GM11168 (cell line): Measurements from ENCODE around the gene PRELID1.

Experiments used
- in situ Hi-C: fragments of 300-500 bp; cut with MboI; formaldehyde crosslinking; loops from one replicate; pipeline ENCODE4 v1.12.0; 2022; ENCODE audit warnings: low sequenced_read_pairs; ENCODE audit not compliant: unreplicated experiment

The PRELID1 gene

DNA sequence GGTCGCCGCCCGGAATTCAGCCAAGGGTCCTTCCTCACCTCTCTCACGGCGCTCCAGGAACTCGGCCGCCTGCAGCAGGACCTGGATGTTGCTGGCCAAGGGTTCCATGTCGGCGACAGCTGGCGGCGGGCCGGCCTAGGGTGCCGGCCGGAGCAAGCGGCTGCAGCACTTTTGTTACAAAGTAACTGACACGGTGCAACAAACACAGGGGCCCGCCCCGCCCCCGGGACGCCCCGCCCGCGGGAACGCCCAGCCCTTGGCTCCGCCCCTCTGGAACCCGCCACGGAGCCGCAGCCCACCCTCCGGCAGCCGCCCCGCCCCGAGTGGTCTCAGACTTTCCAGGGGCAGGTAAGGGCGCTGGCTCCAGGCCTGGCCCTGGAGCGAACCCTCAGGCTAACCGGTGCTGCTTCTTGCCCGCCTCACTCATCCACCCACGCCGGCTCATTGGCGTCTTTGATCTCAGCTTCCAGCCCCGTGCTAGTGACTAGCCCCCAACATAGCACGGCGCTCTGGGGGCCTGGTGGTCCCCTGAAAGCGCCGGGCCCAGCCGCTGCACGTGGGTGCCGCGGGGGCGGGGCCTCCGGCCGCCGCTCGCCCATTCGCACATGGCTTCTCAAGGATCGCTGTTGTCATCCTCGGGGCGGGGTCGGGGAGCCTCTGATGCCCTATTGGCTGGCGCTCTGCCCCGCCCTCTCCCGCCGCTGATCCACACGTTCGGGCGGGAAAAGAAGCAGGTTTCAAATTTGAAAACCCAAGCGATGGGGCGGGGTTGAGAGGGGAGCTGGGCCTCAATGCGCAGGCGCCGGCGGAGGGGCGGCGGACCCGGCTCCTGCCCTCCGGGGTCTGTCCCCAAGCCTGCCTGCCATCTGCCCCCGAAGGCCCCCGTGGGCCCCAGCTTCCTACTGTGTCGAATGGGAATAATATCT, 8.4 kb downstream of the PRELID1 start, which contains the start of gene MXD3:
TSS of gene MXD3 (minus strand) at position 176 of the 926 bp plus-strand sequence. CDS start at position 108, 68 bp downstream.
- in situ Hi-C loops: loop anchor here (10.0 kb wide), 1 partner anchor 53 kb away; no protein-coding TSS in a partner anchor

DNA sequence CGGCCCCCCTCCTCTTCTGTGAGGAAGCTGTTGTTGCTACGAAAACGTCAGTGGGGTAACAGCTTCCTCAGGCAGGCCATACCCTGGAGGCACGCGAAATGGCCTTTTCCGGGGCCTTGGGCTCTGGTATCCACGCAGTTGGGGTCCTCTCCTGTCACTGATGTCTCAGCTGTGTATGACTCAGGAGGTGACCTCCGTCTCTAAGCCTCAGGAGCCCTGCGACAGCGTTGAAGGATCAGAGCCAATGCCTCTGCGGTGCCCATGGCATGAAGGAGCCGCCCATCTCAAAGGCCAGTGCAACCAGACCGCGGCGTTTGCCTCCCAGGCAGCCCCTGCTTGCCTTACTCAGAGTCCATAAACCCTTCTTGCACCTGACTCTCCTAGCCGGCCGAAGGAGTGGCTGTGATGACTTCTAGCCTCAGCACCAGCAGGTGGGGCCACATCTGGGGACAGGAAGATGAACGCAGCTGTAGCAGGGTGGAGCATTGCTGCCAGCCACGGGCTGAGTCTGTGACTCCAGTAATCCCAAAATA, 9.1 kb downstream of the PRELID1 start:
- in situ Hi-C loops: loop anchor here (10.0 kb wide), 1 partner anchor 52 kb away; no protein-coding TSS in a partner anchor

DNA sequence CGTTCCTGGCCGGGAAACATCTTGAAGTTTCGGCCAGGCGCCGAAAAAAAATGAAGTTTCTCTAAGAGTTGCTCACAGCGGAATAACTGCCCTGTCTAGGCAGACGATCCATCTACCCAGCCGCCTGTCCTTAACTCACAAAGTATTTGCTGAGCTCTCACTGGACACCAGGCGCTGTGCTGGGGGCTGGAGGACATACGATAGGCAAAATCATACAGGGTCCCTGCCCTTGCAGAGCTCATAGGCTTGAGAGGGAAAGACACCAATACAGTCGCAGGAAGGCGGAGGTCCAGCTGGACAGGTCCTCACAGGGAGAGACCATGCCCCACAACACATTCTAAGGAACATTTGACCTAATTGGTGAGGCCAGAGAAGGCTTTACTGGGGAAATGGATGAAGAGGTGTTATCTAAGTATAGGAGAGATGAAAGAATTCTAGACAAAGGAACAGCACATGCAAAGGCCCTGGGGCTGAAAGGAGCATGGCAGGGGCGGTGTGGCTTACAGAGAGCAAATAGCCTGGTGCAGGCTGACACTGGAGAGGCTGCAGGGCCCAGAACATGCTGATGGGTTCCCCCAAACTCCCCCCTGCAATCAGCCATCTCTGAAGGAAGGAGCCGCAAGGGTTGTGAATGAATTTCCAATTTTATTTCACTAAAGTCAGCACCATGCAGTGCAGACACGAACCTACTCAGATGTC, 10.1 kb downstream of the PRELID1 start:
- in situ Hi-C loops: loop anchor here (10.0 kb wide), 1 partner anchor 51 kb away; no protein-coding TSS in a partner anchor

DNA sequence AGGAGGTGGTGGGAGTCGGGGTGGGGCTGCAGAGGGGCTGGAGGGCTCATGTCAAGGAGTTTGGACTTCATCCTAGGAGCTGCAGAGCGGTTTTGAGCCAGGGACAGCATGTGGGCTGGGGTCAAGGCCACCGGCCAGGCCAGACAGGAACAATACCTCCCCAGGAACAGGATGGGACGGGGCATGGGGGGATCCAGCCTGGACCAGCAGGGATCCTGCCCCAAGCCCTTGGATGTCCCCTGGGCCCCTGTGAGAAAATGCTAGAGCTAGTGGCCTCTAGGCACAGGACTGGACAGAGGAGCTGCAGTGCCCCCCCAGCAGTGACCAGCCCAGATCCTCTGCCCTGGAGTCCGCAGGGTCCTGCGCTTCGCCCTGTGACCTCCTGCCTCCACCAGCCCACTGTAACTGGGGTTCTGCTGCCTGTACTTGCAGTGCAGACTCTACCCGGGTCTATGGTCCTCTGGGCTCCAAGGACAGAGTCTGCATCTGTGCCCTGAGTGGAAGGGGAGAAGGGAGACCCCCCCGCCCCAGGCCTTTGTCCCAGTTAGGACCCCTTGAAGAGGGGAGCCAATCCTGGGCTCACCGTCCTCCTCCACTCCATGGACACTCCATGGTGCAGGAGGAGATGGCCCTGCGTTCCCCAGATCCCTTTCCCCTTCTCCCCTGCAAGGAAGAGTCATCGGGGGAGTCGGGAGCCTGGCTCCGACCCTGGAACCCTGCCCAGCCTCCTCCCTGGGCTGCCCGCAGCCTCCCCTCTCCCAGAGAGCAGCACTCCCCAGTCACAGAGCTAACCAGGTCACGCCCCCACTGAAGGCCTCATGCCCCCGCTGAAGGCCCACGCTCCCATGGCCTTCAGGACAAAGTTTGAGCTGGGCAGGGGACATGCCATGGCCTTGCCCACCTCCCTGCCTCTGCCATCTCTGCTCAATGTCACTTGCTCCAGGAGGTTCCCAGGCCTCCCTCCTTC, 11.1 kb downstream of the PRELID1 start:
- in situ Hi-C loops: loop anchor here (5.0 to 10.0 kb wide), 2 partner anchors 50 to 68 kb away; partner anchors contain the start of gene SLC34A1

DNA sequence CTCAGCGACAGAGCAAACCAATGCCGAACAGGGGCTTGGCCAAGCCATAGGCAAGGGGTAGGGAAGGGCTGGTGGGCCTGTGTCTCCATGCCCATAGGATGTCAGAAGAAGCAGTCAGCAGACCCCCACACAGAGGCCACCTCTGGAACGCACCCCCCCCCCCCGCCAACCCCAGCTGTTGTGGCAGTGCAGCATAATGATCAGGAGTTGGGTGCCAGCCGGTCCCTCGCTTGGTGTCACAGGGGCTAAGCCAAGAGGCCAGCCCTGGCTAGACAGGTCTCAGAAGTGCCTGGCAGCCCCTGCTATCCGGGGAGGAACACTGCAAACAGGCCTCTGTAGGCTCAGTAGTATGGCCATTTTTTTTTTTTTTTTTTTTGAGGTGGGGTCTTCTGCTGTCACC, 11.8 kb downstream of the PRELID1 start:
- in situ Hi-C loops: loop anchor here (5.0 to 10.0 kb wide), 2 partner anchors 49 to 67 kb away; partner anchors contain the start of gene SLC34A1

DNA sequence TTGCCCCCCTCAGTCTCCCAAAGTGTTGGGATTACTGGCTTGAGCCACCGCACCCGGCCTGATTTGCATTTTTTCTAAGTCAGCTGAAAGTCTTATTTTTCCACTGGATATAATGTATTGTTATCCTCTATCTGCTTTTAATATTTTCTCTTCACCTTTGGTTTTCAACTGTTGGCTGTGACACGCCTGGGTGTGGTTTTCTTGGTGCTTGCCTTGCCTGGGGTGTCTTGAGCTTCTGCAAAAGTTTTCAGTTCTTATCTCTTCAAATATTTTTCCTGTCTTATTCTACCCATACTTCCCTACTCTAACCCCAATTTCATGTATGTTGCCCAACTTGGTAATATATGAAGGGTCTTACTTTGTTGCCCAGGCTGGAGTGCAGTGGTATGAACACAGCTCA, 12.4 kb downstream of the PRELID1 start:
- in situ Hi-C loops: loop anchor here (5.0 to 10.0 kb wide), 2 partner anchors 49 to 66 kb away; partner anchors contain the start of gene SLC34A1

DNA sequence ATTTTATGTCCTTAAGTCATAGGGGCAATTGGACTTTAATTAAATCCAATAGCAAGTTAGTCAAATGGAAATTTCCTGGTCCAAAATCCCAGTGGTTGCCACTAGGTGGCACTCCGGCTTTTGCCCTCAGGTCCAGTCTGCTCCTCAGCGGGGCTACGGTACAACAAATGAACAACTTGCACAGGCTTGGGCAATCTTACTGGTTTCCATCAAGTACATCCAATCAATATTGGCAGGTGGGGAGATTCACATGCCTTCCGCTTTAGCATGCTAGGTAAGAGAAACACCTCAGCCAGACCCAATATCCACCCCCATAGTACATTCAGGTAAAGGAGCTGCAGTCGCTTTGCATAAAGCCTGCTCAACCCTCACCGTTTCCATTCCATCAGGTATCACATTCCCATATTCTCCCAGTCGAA, 14.4 kb downstream of the PRELID1 start:
- in situ Hi-C loops: loop anchor here (5.0 to 10.0 kb wide), 2 partner anchors 47 to 64 kb away; partner anchors contain the start of gene SLC34A1

DNA sequence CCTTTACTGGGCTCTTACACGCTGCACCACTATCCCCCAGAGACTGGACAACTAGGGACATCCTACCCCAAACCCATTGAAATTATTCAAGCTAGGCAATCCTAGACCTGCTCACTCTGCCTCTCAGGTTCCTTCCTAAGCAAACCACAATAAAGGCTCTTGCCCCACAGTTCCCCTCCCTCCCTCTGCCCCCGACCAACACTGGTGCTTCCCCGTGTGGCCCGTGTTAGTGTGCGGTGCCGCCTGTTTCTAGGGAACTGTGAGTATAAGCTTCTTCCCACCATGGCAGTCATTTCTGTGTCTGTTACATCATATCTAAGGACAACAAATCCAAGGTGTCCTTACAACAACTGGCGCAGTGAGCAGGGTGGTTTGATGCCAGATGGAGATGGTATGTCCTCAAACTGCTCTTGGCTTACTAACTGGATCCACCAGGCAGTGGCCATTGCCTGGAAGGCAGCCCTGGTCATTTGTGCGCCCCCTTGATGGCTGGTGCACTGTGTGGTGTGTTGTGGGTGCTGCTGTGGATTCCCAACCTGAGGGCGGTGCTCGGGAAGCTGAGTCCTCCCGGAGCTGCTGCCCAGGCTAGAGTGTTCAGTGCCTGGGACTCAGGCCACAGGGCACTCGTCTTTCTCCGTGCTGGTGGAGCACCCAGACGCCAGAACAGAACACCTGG, 16.5 kb downstream of the PRELID1 start:
- in situ Hi-C loops: loop anchor here (5.0 to 10.0 kb wide), 2 partner anchors 45 to 62 kb away; partner anchors contain the start of gene SLC34A1

DNA sequence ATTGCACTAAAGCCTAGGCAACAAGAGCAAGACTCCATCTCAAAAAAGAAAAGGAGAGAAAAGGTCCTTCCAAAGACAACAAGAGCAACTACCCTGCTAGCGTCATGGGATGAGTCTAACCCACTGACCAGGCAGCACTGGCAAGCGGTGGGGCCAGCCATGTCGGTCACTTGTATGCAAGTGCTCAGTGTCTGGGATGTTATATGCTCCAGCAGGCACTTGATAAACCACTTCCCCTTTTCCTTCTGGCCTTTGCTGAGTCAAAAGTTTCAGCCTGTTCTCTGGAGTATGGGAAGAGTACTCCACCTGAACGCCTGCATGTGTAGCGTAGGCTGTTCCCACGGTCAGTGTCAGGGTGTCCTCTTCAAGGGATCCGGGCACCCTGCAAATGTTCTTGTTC, 17.3 kb downstream of the PRELID1 start:
- in situ Hi-C loops: no loop called here

DNA sequence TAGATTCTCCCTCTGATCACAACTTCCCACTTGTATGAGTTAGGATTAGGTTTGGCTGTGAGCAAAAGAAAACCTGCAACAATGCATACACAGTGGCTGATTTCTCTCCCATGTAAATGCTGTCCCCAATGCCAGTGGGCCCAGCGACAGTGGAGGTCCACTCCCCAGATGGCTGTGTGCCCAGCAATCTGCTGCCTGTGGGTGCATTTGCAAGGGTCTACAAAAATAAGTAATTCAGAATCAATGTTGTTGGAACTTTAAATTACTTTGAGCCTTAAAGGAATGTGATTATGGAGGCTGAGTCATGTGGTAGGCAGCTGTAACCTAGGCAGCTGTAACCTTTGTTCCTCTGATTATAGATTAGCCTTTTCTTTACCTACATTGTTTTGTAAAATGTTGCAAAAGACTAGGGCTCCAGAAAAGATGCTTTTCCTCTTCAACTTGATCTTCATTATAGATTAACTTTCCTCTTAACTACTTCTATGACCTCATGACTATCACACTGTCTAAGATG, 22.3 kb downstream of the PRELID1 start:
- in situ Hi-C loops: no loop called here

DNA sequence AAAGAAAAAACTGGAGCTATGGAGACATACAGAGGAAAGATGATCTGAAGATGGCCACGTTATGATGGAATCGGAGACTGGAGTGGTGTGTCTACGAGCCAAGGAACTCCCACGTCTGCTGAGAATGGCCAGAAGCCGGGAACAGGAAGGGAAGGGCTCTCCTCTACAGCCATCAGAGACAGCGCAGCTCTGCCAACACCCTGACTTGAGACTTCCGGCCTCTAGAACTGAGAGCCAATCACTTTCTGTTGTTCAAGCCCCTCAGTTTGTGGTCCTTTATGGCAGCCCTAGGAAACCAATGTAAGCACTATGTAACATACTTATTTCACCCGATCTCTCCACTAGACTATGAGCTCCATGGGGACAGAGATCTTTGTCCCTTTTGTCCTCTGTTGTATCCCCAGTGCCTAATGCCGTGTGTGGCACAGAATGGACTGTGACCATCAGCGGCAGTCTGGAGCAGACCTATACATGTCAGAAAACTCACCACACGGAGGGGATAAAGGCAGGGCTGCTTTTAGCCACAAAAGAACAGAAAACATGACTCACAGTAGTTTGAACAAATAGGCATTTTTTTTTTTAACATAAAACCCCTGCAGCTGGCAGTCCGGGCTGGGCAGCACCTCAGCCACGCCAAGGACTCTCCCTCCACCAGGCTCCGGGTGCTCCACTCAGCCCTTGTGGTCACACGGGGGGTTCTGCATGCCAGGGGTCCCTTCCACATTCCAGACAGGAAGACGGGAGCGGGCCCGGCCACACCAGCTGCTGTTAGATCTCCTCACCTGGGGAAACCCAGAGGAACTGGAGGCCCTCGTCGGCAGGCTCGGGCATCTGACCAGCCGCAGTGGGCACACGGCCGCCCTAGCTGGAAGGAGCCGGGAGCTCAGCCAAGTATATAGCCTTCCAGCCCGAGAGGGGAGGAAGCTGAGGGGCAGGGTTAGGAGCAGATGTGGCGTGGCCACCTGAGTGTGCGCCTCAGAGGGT, 24.2 kb downstream of the PRELID1 start:
- in situ Hi-C loops: no loop called here

DNA sequence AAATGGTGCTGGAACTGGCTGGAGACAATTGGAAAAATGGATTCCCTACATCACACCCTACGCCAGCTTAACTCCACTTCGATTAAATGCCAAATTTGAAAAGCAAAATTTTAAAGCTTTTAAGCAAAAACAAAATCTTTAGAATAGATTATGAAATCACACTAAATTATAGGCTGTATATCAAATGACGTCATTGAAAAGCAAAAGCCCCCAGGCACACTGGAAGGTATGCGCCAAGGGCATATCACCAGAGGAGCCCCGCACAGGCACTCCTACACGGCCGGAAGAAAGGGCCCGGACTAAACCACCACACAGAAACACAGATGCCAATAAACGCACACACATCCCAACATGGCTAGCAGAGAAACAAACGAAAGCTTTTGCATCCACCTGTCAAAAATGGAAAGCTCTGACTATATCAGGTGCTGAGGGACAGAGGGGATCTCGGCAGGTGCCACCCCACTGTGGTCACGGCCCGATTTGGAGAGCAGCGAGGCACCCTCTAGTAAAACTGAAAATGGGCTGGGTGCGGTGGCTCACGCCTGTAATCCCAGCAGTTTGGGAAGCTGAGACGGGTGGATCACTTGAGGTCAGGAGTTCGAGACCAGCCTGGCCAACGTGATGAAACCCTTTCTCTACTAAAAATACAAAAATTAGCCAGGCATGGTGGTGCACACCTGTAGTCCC, 25.1 kb downstream of the PRELID1 start:
- in situ Hi-C loops: no loop called here

DNA sequence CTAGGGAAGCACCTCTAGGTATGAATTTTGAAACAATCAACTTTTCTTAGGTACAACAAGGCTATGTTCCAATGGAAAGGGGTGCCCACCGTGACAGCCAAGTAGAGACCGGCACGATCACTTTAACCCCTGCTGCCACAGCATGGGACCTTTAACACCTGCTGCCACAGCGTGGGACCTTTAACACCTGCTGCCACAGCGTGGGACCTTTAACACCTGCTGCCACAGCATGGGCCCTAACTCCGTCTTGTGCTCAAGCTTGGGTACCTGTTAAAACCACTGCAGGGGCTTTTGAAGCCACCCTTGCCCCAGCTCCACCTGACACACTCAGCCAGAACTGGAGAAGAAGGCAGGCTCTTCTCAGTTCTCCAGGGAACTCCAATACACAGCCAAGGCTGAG, 26.3 kb downstream of the PRELID1 start:
- in situ Hi-C loops: no loop called here

DNA sequence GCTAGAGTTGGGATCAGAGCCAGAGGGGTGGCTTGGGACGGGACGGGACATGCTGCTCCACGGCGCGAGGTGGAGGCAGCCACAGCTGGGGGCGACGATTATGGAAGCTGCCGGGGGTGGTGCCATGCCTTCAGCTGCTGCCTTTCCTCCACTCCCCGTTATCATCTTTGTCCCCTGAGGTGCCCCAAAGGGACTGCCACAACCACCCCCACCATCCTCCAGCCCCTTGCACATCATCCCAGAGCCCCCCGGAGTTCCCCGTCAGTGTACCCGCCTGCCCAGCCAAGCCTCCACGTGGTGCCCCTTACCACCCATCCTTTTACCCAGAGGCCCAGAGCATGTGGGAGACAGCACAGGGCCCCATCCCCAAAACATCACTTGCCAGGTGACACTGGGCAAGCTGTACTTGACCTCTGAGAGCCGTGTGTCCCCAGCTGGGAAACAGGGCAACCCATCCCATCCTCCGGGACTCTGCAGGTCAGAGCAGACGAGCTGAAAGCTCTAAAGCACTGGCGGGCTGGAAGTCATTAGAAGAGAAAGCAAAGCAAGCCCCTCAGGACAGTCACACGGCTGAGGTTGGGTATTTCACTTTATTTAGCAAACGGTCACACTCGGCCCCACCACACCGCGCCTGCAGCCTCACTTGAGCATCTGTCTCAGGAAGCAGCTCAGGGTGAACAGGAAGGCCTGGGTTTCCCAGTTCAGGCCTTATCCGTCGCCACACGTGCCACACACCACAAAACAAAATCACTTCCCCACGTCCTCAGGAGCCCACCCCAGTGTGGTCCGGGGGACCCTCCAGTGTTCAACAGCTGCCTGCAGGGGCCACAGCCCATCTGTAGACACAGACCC, 27.6 kb downstream of the PRELID1 start:
- in situ Hi-C loops: no loop called here

DNA sequence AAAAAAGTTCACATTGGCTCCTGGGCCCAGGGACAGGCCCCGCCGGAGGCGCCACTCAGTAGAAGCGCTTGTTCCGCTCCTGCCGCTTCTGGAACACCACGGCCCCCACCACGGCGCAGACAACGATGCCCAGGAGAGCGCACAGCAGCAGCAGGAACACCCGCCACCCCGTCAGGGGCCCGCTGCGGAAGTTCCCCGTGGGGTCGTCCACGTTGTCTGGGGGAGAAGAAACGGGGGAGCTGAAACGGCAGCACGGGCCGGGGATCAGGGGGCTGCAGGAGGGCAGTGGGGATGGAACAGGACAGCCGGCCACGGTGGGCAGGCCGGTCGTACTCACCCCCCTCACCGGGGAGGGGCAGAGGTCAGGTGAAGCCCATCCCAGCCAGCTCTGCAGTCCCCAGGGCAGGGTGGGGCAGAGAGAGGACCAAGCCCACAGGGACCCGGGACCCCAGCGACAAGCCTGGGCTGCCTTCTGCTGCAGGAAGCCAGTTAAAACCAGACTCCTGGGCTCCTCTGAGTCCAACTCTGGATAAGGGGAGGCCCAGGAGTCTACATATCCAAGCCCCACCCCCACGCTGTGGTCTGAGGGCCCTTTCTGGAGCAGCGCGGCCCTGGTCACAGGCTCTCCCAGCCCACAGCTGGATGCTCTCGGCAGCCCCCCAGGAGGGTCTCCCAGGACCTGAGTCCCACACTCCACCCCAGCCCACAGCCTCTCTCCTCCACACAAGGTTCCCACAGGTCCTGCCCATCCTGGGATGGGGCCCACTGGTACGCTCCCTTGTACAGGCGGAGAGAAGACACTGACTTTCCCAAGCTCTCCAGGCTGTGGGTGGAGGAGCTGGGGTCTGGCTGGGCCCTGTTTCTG, 28.7 kb downstream of the PRELID1 start:
- in situ Hi-C loops: no loop called here
